Mucosa of descending colon (tissue), 3 donors: ENCODE results near the gene MRPL10. TPM values are rescaled to one million over a fixed set of nuclear protein-coding genes. Genes with fewer than 3 reads are reported as not detected.

Source experiments
- ATAC-seq: fragments of 200-7000 bp; cut with Tn5 transposase; one replicate; pipeline ENCODE4 v1.9.1; 2020; ENCODE audit warnings: mild to moderate bottlenecking, moderate library complexity
- DNase-seq, 3 donors: peaks; one replicate each; pipeline ENCODE4 v3.0.0-alpha.2; 2020
- H3K36me3 ChIP-seq: fragments of 200-600 bp; one replicate; pipeline ENCODE4 v1.8.0; 2021; ENCODE audit warnings: low read depth, mild to moderate bottlenecking
- H3K4me1 ChIP-seq: fragments of 200-600 bp; one replicate; pipeline ENCODE4 v1.8.0; 2021; ENCODE audit warnings: low read depth, mild to moderate bottlenecking
- H3K4me3 ChIP-seq: fragments of 200-600 bp; one replicate; pipeline ENCODE4 v1.8.0; 2021; ENCODE audit warnings: mild to moderate bottlenecking
- H3K9me3 ChIP-seq: fragments of 200-600 bp; one replicate; pipeline ENCODE4 v1.8.0; 2021; ENCODE audit warnings: mild to moderate bottlenecking
- intact Hi-C, 2 donors: fragments of 100-400 bp; cut with DNase I in 1 of 2; cut with micrococcal nuclease in 1 of 2; formaldehyde crosslinking; loops; one replicate each; pipeline versions ENCODE4 v1.11.0 to v1.11.1; 2022; cut with DNase I, micrococcal nuclease
- total RNA-seq, 3 donors: library from RNA; stranded (reverse); fragmentation: NEBNext Ultra II Directional in 2 of 3; extraction: Animal tissue kit (Norgen Biotek cat#: 25700) in 2 of 3; gene quantifications; one replicate each; pipeline versions ENCODE4 v1.2.1 to v1.2.4, GENCODE V29; 2021 to 2023
- TF ChIP-seq, protein P1 (sequence below): fragments of 200-600 bp; IDR thresholded peaks from one replicate; pipeline ENCODE4 v1.8.0; 2022; ENCODE audit warnings: antibody characterized with exemption, mild to moderate bottlenecking
- donor health status: DM: no; HTN: no; CAD: no; lungs with moderate emphysema.
- donor health status: DM: no; HTN: no; CAD: no.
- donor health status: DM: no; HTN: yes; CAD: no.

The MRPL10 gene
- total RNA-seq, 3 donors from 2014 or later: 36.2 to 46.0 (median 41.8) TPM

DNA sequence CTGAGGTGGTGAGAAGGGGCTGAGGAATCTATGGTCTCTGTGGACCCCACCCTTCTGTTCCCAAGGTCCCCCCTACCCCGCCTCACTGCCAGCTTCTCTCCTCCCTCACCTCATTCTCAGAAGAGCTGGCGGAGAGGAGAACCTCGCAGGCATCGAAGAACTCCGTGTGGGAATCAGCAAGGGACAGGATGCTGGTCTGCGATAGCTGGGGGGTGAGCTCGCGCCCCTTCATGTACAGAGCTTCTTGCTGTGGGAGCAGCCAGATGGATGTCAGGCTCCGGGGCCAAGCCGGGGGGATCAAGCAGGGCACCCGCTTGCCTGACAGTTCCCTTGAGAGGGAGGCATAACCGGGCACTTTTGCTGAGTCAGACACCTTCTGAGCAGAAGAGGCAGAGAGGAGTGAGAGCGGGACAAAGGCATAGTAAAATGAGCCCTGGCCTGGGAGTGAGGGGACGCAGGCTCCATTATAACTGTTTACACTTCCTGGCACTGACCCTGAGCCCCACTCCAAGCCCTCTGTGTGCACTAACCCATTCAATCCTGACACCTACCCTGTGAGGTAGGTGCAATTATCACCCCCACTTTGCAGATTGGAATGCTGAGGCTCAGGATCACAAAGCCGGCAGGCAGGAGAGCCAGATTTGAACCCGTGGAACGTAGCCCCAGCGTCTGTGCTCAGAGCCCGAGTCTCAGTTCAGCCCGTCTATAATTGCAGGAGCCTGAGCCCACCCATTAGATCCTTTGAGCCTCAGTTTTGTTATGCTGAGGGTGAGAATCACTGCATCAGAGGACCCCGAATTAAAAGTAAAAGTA, 16.0 kb downstream of the MRPL10 start:
- Histone ChIP-seq H3K9me3 (no peaks in the 10 kb centered on the region), H3K36me3 (peaks cover 10% of the 10 kb centered on the region), H3K4me1 (peaks cover 25% of the 10 kb centered on the region), H3K4me3 (no peak overlapping the region)
- intact Hi-C loops: no loop called here
- DNase-seq: no peak
- no peak for ATAC-seq
- TF ChIP-seq, protein P1, sequence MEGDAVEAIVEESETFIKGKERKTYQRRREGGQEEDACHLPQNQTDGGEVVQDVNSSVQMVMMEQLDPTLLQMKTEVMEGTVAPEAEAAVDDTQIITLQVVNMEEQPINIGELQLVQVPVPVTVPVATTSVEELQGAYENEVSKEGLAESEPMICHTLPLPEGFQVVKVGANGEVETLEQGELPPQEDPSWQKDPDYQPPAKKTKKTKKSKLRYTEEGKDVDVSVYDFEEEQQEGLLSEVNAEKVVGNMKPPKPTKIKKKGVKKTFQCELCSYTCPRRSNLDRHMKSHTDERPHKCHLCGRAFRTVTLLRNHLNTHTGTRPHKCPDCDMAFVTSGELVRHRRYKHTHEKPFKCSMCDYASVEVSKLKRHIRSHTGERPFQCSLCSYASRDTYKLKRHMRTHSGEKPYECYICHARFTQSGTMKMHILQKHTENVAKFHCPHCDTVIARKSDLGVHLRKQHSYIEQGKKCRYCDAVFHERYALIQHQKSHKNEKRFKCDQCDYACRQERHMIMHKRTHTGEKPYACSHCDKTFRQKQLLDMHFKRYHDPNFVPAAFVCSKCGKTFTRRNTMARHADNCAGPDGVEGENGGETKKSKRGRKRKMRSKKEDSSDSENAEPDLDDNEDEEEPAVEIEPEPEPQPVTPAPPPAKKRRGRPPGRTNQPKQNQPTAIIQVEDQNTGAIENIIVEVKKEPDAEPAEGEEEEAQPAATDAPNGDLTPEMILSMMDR: no peak

DNA sequence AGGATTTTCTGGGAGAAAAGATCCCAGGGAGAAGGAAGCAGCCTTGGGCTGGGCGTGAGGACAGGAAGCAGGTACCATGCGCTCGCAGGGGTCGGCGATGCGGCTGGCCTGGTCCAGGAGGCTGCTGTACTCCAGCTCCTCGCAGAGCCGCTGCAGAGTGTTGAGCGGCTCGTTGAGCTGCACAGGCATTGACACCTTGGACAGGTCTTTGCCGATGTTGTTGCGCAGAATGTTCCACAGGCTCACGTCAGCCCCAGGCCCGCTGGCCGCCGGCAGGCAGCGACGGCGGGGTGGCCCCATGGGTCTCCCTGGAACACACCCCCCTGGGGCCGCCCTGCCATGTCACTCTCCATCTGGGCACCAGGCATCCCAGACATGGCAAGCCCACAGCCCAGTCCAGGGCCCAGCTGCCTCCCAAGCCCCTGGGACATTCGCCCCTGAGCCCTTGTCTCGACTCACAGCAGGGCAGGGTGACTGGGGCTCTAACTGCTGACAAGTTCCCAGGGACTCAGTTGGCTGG, 17.8 kb downstream of the MRPL10 start:
- no peak overlapping the region for H3K4me3 ChIP-seq
- H3K4me1 ChIP-seq: peaks cover 27% of the 10 kb centered on the region
- peaks cover 14% of the 10 kb centered on the region for H3K36me3 ChIP-seq
- no peak for ATAC-seq
- DNase-seq: no peak
- intact Hi-C loops: no loop called here
- TF ChIP-seq, protein P1: no peak
- no peaks in the 10 kb centered on the region for H3K9me3 ChIP-seq

DNA sequence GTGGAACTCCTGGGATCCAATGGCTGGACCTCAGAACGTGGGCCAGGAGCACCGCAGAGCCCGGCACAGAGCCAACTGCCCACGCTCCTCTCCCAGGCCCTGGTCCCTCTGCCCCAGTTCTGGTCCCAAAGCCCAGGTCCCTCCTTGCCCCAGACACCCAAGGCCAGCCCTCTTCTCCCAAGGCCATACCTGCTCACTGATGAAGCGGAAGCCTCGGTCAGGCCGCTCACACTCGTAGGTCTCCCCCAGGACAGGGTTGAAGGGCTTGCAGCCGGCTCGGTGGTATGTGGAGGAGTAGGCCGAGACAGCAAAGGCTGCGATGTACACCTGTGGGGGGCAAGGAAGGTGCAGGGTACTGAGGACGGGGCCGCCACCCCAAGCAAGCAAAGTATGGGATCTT, 18.3 kb downstream of the MRPL10 start:
- Histone ChIP-seq H3K36me3 (peaks cover 14% of the 10 kb centered on the region), H3K4me3 (no peak overlapping the region), H3K9me3 (no peaks in the 10 kb centered on the region), H3K4me1 (peaks cover 27% of the 10 kb centered on the region)
- intact Hi-C loops: no loop called here
- TF ChIP-seq, protein P1: no peak
- ATAC-seq (no peak), DNase-seq (no peak)

DNA sequence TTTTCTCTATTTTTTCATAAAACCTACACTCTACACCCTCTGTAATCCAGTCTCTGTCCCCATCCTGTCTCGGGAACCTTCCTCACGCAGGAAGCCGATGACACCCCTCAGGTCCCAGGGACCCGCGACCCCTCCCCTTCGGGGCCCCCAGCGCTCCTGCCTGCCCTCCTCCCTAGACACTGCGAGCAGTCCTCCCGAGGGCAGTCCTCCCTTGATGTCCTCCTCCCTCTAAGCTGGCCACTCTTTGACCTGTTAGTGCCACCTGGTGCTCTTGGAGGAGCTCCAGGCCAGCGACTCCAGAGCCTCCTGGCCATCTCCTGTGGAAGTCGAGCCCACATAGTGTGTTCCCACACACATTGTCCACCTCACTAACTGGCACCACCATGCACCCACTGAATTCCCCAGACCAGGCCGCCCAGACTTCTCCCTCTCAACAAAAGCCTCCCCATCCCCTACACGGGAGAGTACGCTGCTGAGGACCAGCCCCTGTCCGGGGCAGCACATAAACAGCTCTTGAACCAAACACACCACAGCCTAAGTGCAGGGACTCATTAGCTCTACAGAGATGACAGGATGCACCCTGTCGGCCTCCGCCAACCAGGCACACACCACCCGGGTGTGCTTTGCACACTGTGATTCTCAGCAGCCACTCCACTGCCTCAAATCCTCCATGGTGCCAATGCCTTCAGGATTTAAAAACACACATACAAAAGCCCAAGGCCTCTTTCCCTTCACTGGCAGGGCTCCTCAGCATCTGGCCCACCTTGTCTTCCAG, 19.0 kb downstream of the MRPL10 start:
- H3K4me1 ChIP-seq: peaks cover 27% of the 10 kb centered on the region
- TF ChIP-seq, protein P1: no peak
- H3K36me3 ChIP-seq: peaks cover 14% of the 10 kb centered on the region
- no peak overlapping the region for H3K4me3 ChIP-seq
- intact Hi-C loops: no loop called here
- ATAC-seq (no peak), DNase-seq (no peak)
- no peaks in the 10 kb centered on the region for H3K9me3 ChIP-seq

DNA sequence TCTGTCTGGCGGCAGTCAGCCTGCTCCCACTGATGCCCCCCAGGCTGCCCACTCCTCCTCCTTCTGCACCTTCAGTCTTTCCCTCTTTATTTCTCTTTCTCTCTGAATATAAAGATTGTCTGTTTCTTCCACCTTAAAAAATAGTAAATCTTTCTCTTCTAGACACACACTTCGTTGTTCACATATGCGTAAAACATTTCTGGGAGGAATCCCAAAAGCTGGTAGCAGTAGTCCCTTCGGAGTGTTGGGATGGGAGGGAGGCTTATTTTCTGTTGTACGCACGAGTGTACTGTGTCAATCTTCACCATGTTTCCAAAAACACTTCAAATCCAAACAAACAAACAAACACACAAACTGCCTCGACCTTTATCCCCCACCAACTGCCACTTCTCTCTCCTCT, 19.6 kb downstream of the MRPL10 start:
- intact Hi-C loops: no loop called here
- TF ChIP-seq, protein P1: no peak
- ATAC-seq (no peak), DNase-seq (no peak)
- Histone ChIP-seq H3K9me3 (no peaks in the 10 kb centered on the region), H3K36me3 (peaks cover 14% of the 10 kb centered on the region), H3K4me3 (no peak overlapping the region), H3K4me1 (peaks cover 27% of the 10 kb centered on the region)
